ENCODE data around the gene SOCS3. TPM values are rescaled to one million over a fixed set of nuclear protein-coding genes. Genes with fewer than 3 reads are reported as not detected.

Gene SOCS3
- total RNA-seq, 1 experiment from 2014 or later: 90.1 TPM

GRCh38 chr17:78357177-78357586, 2.7 kb downstream of the SOCS3 start:
- in situ Hi-C loops (cut with HindIII; ENCODE audit: low sequenced_read_pairs): no loop called here
- no peak for DNase-seq (ENCODE audit: low spot score)

GRCh38 chr17:78356101-78356713, 3.7 kb downstream of the SOCS3 start:
- no peak for DNase-seq (ENCODE audit: low spot score)

GRCh38 chr17:78355701-78356100, 4.2 kb downstream of the SOCS3 start:
- no peak for DNase-seq (ENCODE audit: low spot score)
- in situ Hi-C loops (cut with HindIII; ENCODE audit: low sequenced_read_pairs): no loop called here

More at GRCh38 chr17:78356101-78356713, 3.7 kb downstream of the SOCS3 start:
- in situ Hi-C loops (cut with HindIII; ENCODE audit: low sequenced_read_pairs): no loop called here

GRCh38 chr17:78355045-78355641, 4.7 kb downstream of the SOCS3 start:
- no peak for DNase-seq (ENCODE audit: low spot score)
- in situ Hi-C loops (cut with HindIII; ENCODE audit: low sequenced_read_pairs): no loop called here

GRCh38 chr17:78353834-78354233, 6.0 kb downstream of the SOCS3 start:
- in situ Hi-C loops (cut with HindIII; ENCODE audit: low sequenced_read_pairs): no loop called here
- no peak for DNase-seq (ENCODE audit: low spot score)

- peak; percentile 53 for DNase-seq (ENCODE audit: low spot score)
- in situ Hi-C loops (cut with HindIII; ENCODE audit: low sequenced_read_pairs): no loop called here
Measured at GRCh38 chr17:78351449-78352006, 8.3 kb downstream of the SOCS3 start.

DNA sequence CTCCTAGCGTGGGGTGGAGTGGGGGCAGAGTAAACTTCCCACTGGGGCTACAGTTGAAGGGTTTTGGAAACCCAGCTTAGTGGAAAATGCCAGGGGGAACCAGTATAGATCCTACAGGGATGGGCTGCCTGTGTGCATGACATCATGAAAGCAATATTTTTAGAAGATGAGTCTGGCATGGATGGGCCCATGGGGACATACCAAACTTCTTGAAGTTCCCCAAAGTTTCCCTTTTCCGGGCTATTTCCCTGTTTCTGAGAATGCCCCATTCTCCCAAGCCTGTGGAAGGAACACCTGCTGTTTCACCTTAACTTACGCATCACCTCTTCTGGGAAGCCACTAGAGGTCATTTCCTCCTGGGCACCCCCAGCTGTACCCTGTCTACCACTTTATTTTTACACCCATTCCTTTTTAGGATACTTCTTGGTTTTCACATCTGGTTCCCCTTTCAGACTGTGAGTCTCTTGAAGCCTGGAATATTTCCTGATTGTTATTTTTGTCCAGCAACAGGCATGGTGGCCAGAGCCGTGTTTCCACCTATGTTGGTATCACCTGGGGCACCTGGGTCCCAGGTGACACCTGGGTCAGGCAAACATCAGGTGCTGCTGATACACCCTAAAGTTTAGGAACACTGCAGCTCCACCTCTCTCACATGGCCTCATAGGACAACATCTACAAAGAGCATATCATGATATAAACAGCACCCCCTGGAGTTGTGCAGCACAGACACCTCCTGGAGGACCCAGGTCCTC, 9.8 kb downstream of the SOCS3 start:
- no peak for DNase-seq (ENCODE audit: low spot score)
- in situ Hi-C loops (cut with HindIII; ENCODE audit: low sequenced_read_pairs): no loop called here

GRCh38 chr17:78348055-78348770, 11.7 kb downstream of the SOCS3 start:
- no peak for DNase-seq (ENCODE audit: low spot score)
- in situ Hi-C loops (cut with HindIII; ENCODE audit: low sequenced_read_pairs): no loop called here

GRCh38 chr17:78347453-78347852, 12.4 kb downstream of the SOCS3 start:
- in situ Hi-C loops (cut with HindIII; ENCODE audit: low sequenced_read_pairs): no loop called here
- DNase-seq (ENCODE audit: low spot score): no peak

- in situ Hi-C loops (cut with HindIII; ENCODE audit: low sequenced_read_pairs): no loop called here
- no peak for DNase-seq (ENCODE audit: low spot score)
Measured at GRCh38 chr17:78346605-78347250, 13.1 kb downstream of the SOCS3 start.

DNA sequence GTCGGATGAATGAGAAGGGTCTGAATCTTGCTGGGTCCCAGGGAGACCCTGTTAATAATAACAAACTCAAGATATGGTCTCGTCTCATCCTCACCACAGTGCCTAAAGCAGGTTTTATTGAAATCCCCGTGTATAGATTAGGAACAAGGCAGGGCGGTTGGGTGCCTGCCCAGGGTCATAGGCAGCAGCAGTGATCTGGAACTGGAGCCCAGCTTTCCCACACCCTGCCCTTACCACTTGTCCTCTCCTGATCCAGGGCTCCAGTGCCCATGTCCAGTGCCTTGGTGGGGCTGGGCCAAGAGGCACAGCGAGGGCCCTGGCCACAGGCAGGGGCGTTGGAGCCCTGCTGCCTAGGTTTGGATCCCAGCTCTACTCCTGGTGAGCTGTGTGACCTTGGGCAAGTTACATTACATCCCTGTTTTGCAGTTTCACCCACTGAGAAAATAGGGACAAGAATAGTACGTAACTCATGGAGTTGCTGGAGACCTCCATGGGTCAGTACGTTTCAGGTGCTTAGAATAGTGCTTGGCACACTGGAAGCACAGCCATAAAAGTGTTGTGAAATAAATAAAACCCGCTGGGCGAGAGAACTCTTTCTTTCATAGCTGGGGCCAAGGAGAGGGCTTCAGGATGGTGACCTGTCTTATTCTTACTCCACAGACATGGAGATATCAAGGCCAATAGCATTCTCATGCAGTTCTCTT, 13.9 kb downstream of the SOCS3 start:
- DNase-seq (ENCODE audit: low spot score): no peak
- in situ Hi-C loops (cut with HindIII; ENCODE audit: low sequenced_read_pairs): no loop called here

DNA sequence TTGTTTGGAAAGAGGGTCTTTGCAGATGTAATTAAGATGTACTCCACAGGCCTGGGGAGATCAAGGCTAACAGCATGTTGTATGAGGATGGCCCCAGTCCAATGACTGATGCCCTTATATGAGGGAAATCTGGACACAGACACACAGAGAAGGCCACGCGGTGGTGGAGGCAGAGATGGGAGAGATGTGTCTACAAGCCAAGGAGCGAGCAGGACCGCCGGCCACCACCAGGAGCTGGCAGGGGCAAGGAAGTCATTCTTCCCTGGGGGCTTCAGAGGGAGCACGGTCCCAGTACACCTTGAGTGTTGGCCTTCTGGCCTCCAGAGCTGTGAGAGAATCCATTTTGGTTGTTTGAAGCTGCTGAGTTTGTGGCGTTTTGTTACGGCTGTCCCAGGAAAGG, 14.7 kb downstream of the SOCS3 start:
- peak; percentile 49 for DNase-seq (ENCODE audit: low spot score)
- in situ Hi-C loops (cut with HindIII; ENCODE audit: low sequenced_read_pairs): no loop called here

DNA sequence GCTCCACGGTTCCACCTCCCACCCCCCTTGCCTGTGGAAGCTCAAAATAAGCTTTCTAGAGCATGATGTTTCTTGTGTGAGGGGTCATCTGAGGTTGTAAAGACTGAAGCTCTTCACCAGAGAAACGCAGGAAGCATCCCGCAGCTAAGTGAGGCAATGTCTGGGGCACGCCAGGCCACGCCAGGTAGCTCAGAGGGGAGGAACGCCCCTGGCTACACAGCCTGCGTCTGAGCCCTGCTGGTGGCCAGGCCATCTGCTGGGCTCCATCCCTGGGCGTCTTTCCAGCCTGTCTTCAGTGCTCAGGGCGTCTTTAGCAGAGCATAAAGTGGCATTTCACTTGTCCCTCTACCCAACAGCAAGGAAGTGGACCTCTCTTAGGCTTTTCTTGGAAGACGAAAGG, 15.2 kb downstream of the SOCS3 start:
- in situ Hi-C loops (cut with HindIII; ENCODE audit: low sequenced_read_pairs): no loop called here

GRCh38 chr17:78343543-78344201, 16.2 kb downstream of the SOCS3 start:
- in situ Hi-C loops (cut with HindIII; ENCODE audit: low sequenced_read_pairs): no loop called here
- DNase-seq (ENCODE audit: low spot score): no peak

More for the DNA sequence above, 15.2 kb downstream of the SOCS3 start:
- no peak for DNase-seq (ENCODE audit: low spot score)

- no peak for DNase-seq (ENCODE audit: low spot score)
- in situ Hi-C loops (cut with HindIII; ENCODE audit: low sequenced_read_pairs): no loop called here
Measured at GRCh38 chr17:78343187-78343542, 16.7 kb downstream of the SOCS3 start.

- in situ Hi-C loops (cut with HindIII; ENCODE audit: low sequenced_read_pairs): no loop called here
- no peak for DNase-seq (ENCODE audit: low spot score)
Measured at GRCh38 chr17:78342449-78343186, 17.3 kb downstream of the SOCS3 start.
